Glutamatergic neuron (in vitro differentiated cells): ENCODE results near the gene CCBE1. TPM values are rescaled to one million over a fixed set of nuclear protein-coding genes. Genes with fewer than 3 reads are reported as not detected.

Experiments used
- DNase-seq: peaks from one replicate; pipeline ENCODE4 v3.0.0; 2022
- H3K27ac Mint-ChIP-seq: one replicate; pipeline ENCODE4 v1.8.0; 2020; ENCODE audit warnings: mild to moderate bottlenecking, mixed read lengths, inconsistent platforms; ENCODE audit not compliant: unreplicated experiment
- H3K27me3 Mint-ChIP-seq: one replicate; pipeline ENCODE4 v1.8.0; 2020; ENCODE audit warnings: mild to moderate bottlenecking, moderate library complexity, mixed read lengths, inconsistent platforms; ENCODE audit not compliant: unreplicated experiment
- H3K36me3 Mint-ChIP-seq: one replicate; pipeline ENCODE4 v1.8.0; 2020; ENCODE audit warnings: mild to moderate bottlenecking, mixed read lengths, inconsistent platforms; ENCODE audit not compliant: unreplicated experiment
- H3K4me1 Mint-ChIP-seq: one replicate; pipeline ENCODE4 v1.8.0; 2020; ENCODE audit warnings: mild to moderate bottlenecking, low read depth, mixed read lengths, inconsistent platforms; ENCODE audit not compliant: unreplicated experiment
- H3K4me3 Mint-ChIP-seq: one replicate; pipeline ENCODE4 v1.8.0; 2020; ENCODE audit warnings: mild to moderate bottlenecking, mixed read lengths, inconsistent platforms; ENCODE audit not compliant: unreplicated experiment
- H3K9me3 Mint-ChIP-seq: one replicate; pipeline ENCODE4 v1.8.0; 2020; ENCODE audit warnings: mild to moderate bottlenecking, moderate library complexity, mixed read lengths, inconsistent platforms; ENCODE audit not compliant: unreplicated experiment
- total RNA-seq: library from RNA; stranded (reverse); fragmentation: NEBNext Ultra II Directional; extraction: Animal tissue kit (Norgen Biotek cat#: 25700); gene quantifications from one replicate; pipeline ENCODE4 v1.2.1, GENCODE V29; 2021; ENCODE audit not compliant: unreplicated experiment
- TF ChIP-seq, protein P1 (sequence below): fragments of 200-600 bp; sonication (generic); IDR thresholded peaks from one replicate; pipeline ENCODE4 v1.5.0; 2021; ENCODE audit not compliant: partially characterized antibody, unreplicated experiment

CCBE1 gene
- total RNA-seq, 1 donor from 2014 or later = 0.81 TPM

DNA sequence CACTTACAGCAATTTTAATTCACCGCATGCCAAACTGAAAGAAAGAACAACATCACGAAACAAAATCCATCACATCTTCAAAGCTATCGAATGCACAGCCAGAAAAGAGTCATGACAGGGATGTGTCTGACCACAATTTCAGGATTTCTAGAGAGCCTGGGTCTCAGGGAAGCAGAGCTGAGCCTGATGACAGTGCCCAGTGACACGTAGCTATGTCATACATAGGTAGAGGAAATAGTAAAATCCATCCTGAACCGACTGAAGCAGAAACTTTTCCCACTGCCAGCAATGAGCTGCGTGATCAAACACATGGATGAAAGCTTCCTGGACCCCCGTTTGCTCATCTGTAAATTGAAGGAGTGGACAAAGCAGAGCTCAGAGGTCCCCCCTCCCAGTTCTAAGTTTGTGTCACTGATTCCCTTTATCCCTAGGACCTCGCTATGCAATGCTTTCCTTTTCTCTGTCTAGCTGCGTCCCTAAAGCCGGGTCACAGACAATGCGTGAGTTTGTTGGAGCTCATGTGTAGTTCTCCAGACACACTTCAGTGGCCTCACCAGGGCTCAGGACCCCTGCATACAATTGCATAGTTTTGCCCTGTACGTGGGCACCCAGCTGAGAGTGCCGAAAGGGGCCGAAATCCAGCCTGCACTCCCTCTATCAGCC lies 37.6 kb downstream of the CCBE1 start:
- Mint-ChIP-seq H3K4me3 (no peak overlapping the region), H3K4me1 (no peaks in the 10 kb centered on the region), H3K27ac (no peak overlapping the region), H3K9me3 (peaks cover 2% of the 10 kb centered on the region), H3K36me3 (no peaks in the 10 kb centered on the region), H3K27me3 (peaks cover 3% of the 10 kb centered on the region)
- no peak for DNase-seq
- TF ChIP-seq, protein P1, sequence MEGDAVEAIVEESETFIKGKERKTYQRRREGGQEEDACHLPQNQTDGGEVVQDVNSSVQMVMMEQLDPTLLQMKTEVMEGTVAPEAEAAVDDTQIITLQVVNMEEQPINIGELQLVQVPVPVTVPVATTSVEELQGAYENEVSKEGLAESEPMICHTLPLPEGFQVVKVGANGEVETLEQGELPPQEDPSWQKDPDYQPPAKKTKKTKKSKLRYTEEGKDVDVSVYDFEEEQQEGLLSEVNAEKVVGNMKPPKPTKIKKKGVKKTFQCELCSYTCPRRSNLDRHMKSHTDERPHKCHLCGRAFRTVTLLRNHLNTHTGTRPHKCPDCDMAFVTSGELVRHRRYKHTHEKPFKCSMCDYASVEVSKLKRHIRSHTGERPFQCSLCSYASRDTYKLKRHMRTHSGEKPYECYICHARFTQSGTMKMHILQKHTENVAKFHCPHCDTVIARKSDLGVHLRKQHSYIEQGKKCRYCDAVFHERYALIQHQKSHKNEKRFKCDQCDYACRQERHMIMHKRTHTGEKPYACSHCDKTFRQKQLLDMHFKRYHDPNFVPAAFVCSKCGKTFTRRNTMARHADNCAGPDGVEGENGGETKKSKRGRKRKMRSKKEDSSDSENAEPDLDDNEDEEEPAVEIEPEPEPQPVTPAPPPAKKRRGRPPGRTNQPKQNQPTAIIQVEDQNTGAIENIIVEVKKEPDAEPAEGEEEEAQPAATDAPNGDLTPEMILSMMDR = no peak

DNA sequence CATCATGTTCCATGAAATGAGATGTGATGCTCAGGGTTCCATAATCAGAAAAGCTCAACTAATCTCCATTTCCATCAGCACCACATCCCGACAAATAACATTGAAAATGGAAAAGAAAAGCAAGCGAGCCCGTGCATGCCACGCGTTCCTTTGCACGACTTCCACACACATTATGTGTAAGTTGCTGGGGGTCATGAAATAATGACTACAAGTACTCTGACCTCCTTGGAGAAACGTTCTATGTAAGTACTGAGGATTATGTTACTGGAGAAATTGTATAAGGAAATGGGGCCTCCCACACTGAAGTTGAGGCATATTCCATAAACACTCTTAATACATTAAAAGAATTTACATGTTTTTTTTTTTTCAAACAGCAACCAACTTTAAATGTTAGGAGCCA lies 38.3 kb downstream of the CCBE1 start:
- TF ChIP-seq, protein P1 = no peak
- no peaks in the 10 kb centered on the region for H3K9me3 Mint-ChIP-seq
- no peak overlapping the region for H3K4me3 Mint-ChIP-seq
- no peaks in the 10 kb centered on the region for H3K36me3 Mint-ChIP-seq
- H3K27me3 Mint-ChIP-seq = peaks cover 3% of the 10 kb centered on the region
- H3K27ac Mint-ChIP-seq = no peak overlapping the region
- H3K4me1 Mint-ChIP-seq = no peaks in the 10 kb centered on the region
- no peak for DNase-seq

DNA sequence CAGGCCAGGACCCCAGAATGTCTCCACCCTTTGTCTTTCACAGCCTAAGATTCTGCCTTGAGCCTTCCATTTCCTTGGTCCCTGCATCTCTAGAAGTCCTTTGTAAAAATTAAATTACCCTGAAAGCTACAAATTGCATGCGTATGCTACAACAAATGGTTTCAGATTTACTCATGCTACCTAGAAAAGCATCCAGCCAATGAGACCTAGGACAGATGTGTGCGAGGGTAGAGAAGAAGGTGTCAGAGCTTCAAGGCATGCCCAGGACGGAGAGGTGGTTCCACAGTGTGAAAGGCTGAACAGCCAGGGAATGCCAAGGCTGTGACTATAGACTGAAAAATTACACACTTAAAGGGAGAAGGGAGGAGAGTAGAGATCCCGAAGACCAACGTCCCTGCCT lies 40.2 kb downstream of the CCBE1 start:
- Mint-ChIP-seq H3K4me3 (no peak overlapping the region), H3K36me3 (no peaks in the 10 kb centered on the region), H3K27ac (no peak overlapping the region), H3K27me3 (peaks cover 3% of the 10 kb centered on the region), H3K4me1 (no peaks in the 10 kb centered on the region), H3K9me3 (no peaks in the 10 kb centered on the region)
- DNase-seq = no peak
- TF ChIP-seq, protein P1 = no peak

DNA sequence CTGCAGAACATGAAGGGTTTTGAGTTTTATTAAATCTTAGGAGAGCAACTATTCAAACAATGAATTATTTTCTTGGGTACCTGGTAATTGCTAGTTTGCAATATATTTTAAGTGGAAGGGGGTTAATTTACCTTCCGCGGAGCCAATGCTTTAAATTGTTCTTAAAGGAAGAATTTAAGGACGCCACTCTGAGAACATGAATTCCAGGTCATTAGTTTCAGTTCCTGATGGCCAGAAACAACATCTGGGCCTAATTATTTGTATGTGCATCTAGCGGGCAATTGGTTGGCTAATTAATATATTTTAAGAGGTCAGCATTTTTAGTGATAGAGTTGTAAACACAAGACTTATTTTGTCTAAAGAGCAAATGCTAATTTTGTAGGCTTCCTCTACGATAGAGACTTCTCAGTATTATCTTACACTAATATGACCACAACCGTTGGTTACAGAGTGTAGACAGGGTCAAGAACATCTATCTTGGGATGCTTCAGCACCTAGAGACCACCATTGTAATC lies 40.8 kb downstream of the CCBE1 start:
- Mint-ChIP-seq H3K9me3 (no peaks in the 10 kb centered on the region), H3K4me3 (no peak overlapping the region)
- TF ChIP-seq, protein P1 = no peak

DNA sequence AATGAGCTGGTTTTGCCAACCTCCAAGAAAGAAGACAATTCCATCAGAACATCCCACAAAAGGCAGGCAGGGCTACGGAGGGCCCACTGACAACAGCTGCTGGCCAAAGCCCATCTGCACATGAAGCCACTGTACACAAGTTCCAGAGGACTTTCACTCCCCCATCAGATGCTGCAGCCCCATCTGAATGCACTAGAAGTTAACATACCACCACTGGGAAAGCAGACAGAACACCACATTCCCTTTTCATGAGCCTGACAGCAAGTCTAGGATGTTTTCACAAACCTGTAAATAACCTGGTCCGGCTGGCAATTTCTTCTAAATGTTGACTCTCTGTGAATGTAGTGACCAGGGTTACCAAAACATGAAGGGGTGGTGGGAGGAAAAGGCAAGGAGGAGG lies 41.5 kb downstream of the CCBE1 start:
- DNase-seq = no peak
- Mint-ChIP-seq H3K36me3 (no peaks in the 10 kb centered on the region), H3K9me3 (no peaks in the 10 kb centered on the region), H3K27me3 (peaks cover 3% of the 10 kb centered on the region), H3K4me3 (no peak overlapping the region), H3K27ac (no peak overlapping the region), H3K4me1 (no peaks in the 10 kb centered on the region)
- TF ChIP-seq, protein P1 = no peak

More for the DNA sequence above, 40.8 kb downstream of the CCBE1 start:
- Mint-ChIP-seq H3K27me3 (peaks cover 3% of the 10 kb centered on the region), H3K27ac (no peak overlapping the region), H3K4me1 (no peaks in the 10 kb centered on the region), H3K36me3 (no peaks in the 10 kb centered on the region)
- no peak for DNase-seq
